Suppressor macrophage treated with lipopolysaccharide for 4 hours (primary cell): ENCODE measurements around the gene VIM.

Experiments used
- DNase-seq: peaks from one replicate; pipeline ENCODE4 v3.0.0-alpha.2; 2020

Gene VIM

GRCh38 chr10:17210361-17210760, 17.7 kb upstream of the VIM start:
- DNase-seq: no peak

GRCh38 chr10:17212802-17213221, 15.2 kb upstream of the VIM start:
- DNase-seq: peak; percentile 90

GRCh38 chr10:17213646-17214349, 14.2 kb upstream of the VIM start:
- DNase-seq: no peak

- DNase-seq: no peak
Measured at GRCh38 chr10:17214526-17214925, 13.5 kb upstream of the VIM start.

- peak; percentile 72 for DNase-seq
Measured at GRCh38 chr10:17214971-17215781, 12.9 kb upstream of the VIM start.

GRCh38 chr10:17215782-17216122, 12.3 kb upstream of the VIM start:
- DNase-seq: no peak

GRCh38 chr10:17216217-17216900, 11.7 kb upstream of the VIM start:
- DNase-seq: peak; percentile 95

GRCh38 chr10:17216901-17217395, 11.1 kb upstream of the VIM start:
- DNase-seq: no peak

GRCh38 chr10:17217631-17218232, 10.3 kb upstream of the VIM start:
- DNase-seq: peak; percentile 64

- no peak for DNase-seq
Measured at GRCh38 chr10:17219024-17219423, 9.0 kb upstream of the VIM start.

GRCh38 chr10:17220652-17221100, 7.4 kb upstream of the VIM start:
- no peak for DNase-seq

- peak; percentile 95 for DNase-seq
Measured at GRCh38 chr10:17222329-17222728, 5.7 kb upstream of the VIM start.

GRCh38 chr10:17225808-17226207, 2.2 kb upstream of the VIM start:
- DNase-seq: no peak

GRCh38 chr10:17226891-17227303, 1.1 kb upstream of the VIM start:
- DNase-seq: no peak

- peak; percentile 46 for DNase-seq
Measured at GRCh38 chr10:17227367-17228090, 512 bp upstream of the VIM start.

- DNase-seq: peak; percentile 95
Measured at GRCh38 chr10:17229016-17229716, 1.1 kb downstream of the VIM start.

- no peak for DNase-seq
Measured at GRCh38 chr10:17229717-17229966, 1.6 kb downstream of the VIM start.

GRCh38 chr10:17229967-17230682, 2.1 kb downstream of the VIM start:
- DNase-seq: peak; percentile 93

- DNase-seq: no peak
Measured at GRCh38 chr10:17231788-17232187, 3.7 kb downstream of the VIM start.

GRCh38 chr10:17232276-17232960, 4.4 kb downstream of the VIM start:
- peak; percentile 86 for DNase-seq
